ENCODE results near the gene ZFHX3. TPM values are rescaled to one million over a fixed set of nuclear protein-coding genes. Genes with fewer than 3 reads are reported as not detected.
"Not testable (repeated sequence)": the region's sequence is repeated elsewhere in the genome, so short reads cannot be mapped to it uniquely, and the experiment has no call there.

ZFHX3 gene
- total and polyA plus RNA-seq, 9 donors, result 3.4 to 17.6 (median 11.9) TPM

GRCh38 chr16:73089420-73089819, 41.5 kb upstream of the ZFHX3 start:
- no peak overlapping the region for H3K4me3 ChIP-seq
- no peak overlapping the region for H3K27ac ChIP-seq
- TF ChIP-seq EP300 (IDR thresholded peaks at IDR 0.05) (no peak), CTCF (IDR thresholded peaks at IDR 0.05) (no peak), POLR2A (IDR thresholded peaks at IDR 0.05) (no peak)
- WGBS, 3 donors, result 77 to 84% (median 83%) methylated on average over 3 of the region's 3 CpGs
- H3K36me3 ChIP-seq, result no peaks in the 10 kb centered on the region
- no peaks in the 10 kb centered on the region for H3K9me3 ChIP-seq
- intact Hi-C loops (cut with DNase I), result no loop called here
- no peaks in the 10 kb centered on the region for H3K27me3 ChIP-seq
- no peaks in the 10 kb centered on the region for H3K4me1 ChIP-seq (ENCODE audit: insufficient read depth)
- DNase-seq, result no peak

- intact Hi-C loops (cut with DNase I), result no loop called here
- no peaks in the 10 kb centered on the region for H3K9me3 ChIP-seq
- no peak for TF ChIP-seq POLR2A (IDR thresholded peaks at IDR 0.05)
- TF ChIP-seq CTCF (IDR thresholded peaks at IDR 0.05), result no peak
- TF ChIP-seq EP300 (IDR thresholded peaks at IDR 0.05), result no peak
- no peaks in the 10 kb centered on the region for H3K36me3 ChIP-seq
- no peaks in the 10 kb centered on the region for H3K27me3 ChIP-seq
- no peak for DNase-seq
- no peak overlapping the region for H3K4me3 ChIP-seq
- no peak overlapping the region for H3K27ac ChIP-seq
- H3K4me1 ChIP-seq (ENCODE audit: insufficient read depth), result no peaks in the 10 kb centered on the region
- WGBS, 3 donors, result 75 to 80% (median 79%) methylated on average over 4 of the region's 4 CpGs
Observed at GRCh38 chr16:73086108-73086507, 38.2 kb upstream of the ZFHX3 start.

GRCh38 chr16:73083271-73083670, 35.3 kb upstream of the ZFHX3 start:
- no peak for DNase-seq
- 87 to 92% (median 90%) methylated on average over 3 of the region's 3 CpGs for WGBS, 3 donors
- no peaks in the 10 kb centered on the region for H3K9me3 ChIP-seq
- H3K36me3 ChIP-seq, result no peaks in the 10 kb centered on the region
- no peak overlapping the region for H3K27ac ChIP-seq
- TF ChIP-seq CTCF (IDR thresholded peaks at IDR 0.05), result no peak
- TF ChIP-seq POLR2A (IDR thresholded peaks at IDR 0.05), result no peak
- no peak for TF ChIP-seq EP300 (IDR thresholded peaks at IDR 0.05)
- H3K4me3 ChIP-seq, result no peak overlapping the region
- intact Hi-C loops (cut with DNase I), result no loop called here
- no peaks in the 10 kb centered on the region for H3K4me1 ChIP-seq (ENCODE audit: insufficient read depth)
- H3K27me3 ChIP-seq, result no peaks in the 10 kb centered on the region

GRCh38 chr16:73082634-73083051, 34.7 kb upstream of the ZFHX3 start:
- H3K27ac ChIP-seq; H3K36me3 ChIP-seq; H3K9me3 ChIP-seq; intact Hi-C loops (cut with DNase I); H3K4me1 ChIP-seq (ENCODE audit: insufficient read depth); H3K27me3 ChIP-seq; H3K4me3 ChIP-seq; DNase-seq: not testable (repeated sequence)
- 21 to 29% (median 25%) methylated on average over 4 of the region's 4 CpGs for WGBS, 3 donors

- H3K4me3 ChIP-seq, result no peak overlapping the region
- H3K27ac ChIP-seq, result no peak overlapping the region
- no peaks in the 10 kb centered on the region for H3K9me3 ChIP-seq
- no peaks in the 10 kb centered on the region for H3K27me3 ChIP-seq
- WGBS, 3 donors, result 61 to 76% (median 63%) methylated on average over 1 of the region's 1 CpG
- H3K4me1 ChIP-seq (ENCODE audit: insufficient read depth), result no peaks in the 10 kb centered on the region
- no peaks in the 10 kb centered on the region for H3K36me3 ChIP-seq
- no peak for TF ChIP-seq CTCF (IDR thresholded peaks at IDR 0.05)
- TF ChIP-seq POLR2A (IDR thresholded peaks at IDR 0.05), result no peak
- no peak for TF ChIP-seq EP300 (IDR thresholded peaks at IDR 0.05)
- DNase-seq, result no peak
- intact Hi-C loops (cut with DNase I), result no loop called here
Observed at GRCh38 chr16:73080931-73081330, 33.0 kb upstream of the ZFHX3 start.

Data from ovary (tissue), 9 donors.